CD4-positive, CD25-positive, alpha-beta regulatory T cell (primary cell): ENCODE results near the gene DNAJB8. TPM values are rescaled to one million over a fixed set of nuclear protein-coding genes. Genes with fewer than 3 reads are reported as not detected.
A peak's percentile ranks its signal among the peaks of the same experiment; 100 is the strongest.

Experiments
- ATAC-seq, 2 donors: fragments of 150-1000 bp; cut with Tn5 transposase; one replicate each; pipeline ENCODE4 v1.10.0; 2021; ENCODE audit warnings: low read depth in 2 of 2, moderate number of reproducible peaks in 2 of 2, moderate library complexity in 1 of 2
- DNase-seq, 3 donors: peaks; one replicate each; pipeline versions ENCODE4 v3.0.0 to v3.0.0-alpha.2; 2012 to 2022; ENCODE audit warnings: mixed read lengths in 1 of 3
- H3K27ac ChIP-seq: one replicate; pipeline ENCODE4 v1.7.0; 2013; ENCODE audit warnings: mild to moderate bottlenecking, low read length; ENCODE audit not compliant: insufficient read depth, poor library complexity, severe bottlenecking
- H3K27me3 ChIP-seq: one replicate; pipeline ENCODE4 v1.7.0; 2013; ENCODE audit warnings: low read length; ENCODE audit not compliant: control insufficient read depth, insufficient read depth
- H3K36me3 ChIP-seq: one replicate; pipeline ENCODE4 v1.7.0; 2013; ENCODE audit warnings: mild to moderate bottlenecking, low read length, moderate library complexity; ENCODE audit not compliant: control insufficient read depth, insufficient read depth
- H3K4me1 ChIP-seq: 2 replicates; pipeline ENCODE4 v1.7.0; 2013; ENCODE audit warnings: mild to moderate bottlenecking, low read length; ENCODE audit not compliant: insufficient read depth, control insufficient read depth, poor library complexity, severe bottlenecking
- H3K4me3 ChIP-seq: one replicate; pipeline ENCODE4 v1.7.0; 2013; ENCODE audit warnings: low read depth, mild to moderate bottlenecking, low read length, moderate library complexity
- H3K9me3 ChIP-seq, 2 experiments: 1 replicate in 1 of 2; 2 replicates in 1 of 2; pipeline ENCODE4 v1.7.0; 2013; ENCODE audit warnings: low read length in 2 of 2, mild to moderate bottlenecking in 1 of 2, moderate library complexity in 1 of 2; ENCODE audit not compliant: control insufficient read depth in 2 of 2
- H3K27ac Mint-ChIP-seq, 3 donors: one replicate each; pipeline ENCODE4 v1.8.0; 2020 to 2022; ENCODE audit warnings: mild to moderate bottlenecking in 3 of 3, mixed read lengths in 3 of 3, moderate library complexity in 2 of 3
- H3K27me3 Mint-ChIP-seq: one replicate; pipeline ENCODE4 v1.8.0; 2022; ENCODE audit warnings: mild to moderate bottlenecking, mixed read lengths
- H3K36me3 Mint-ChIP-seq: one replicate; pipeline ENCODE4 v1.8.0; 2020; ENCODE audit warnings: mixed read lengths
- H3K4me1 Mint-ChIP-seq, 4 donors: one replicate each; pipeline ENCODE4 v1.8.0; 2020 to 2022; ENCODE audit warnings: mixed read lengths in 4 of 4, mild to moderate bottlenecking in 1 of 4
- H3K4me3 Mint-ChIP-seq, 4 donors: one replicate each; pipeline ENCODE4 v1.8.0; 2020 to 2022; ENCODE audit warnings: mild to moderate bottlenecking in 4 of 4, mixed read lengths in 4 of 4, moderate library complexity in 3 of 4
- H3K9me3 Mint-ChIP-seq, 7 donors: one replicate each; pipeline ENCODE4 v1.8.0; 2020 to 2022; ENCODE audit warnings: mixed read lengths in 7 of 7, mild to moderate bottlenecking in 3 of 7, moderate library complexity in 2 of 7
- polyA plus RNA-seq, 4 donors: library from polyadenylated mRNA; unstranded; fragments of 300-500 nt; fragmentation: Illumina TruSeq; gene quantifications; one replicate each; pipeline ENCODE4 v1.2.3, GENCODE V29; 2021
- total RNA-seq: library from RNA; stranded (reverse); gene quantifications from one replicate; pipeline ENCODE4 v1.2.3, GENCODE V29; 2022

Gene DNAJB8
- total and polyA plus RNA-seq, 5 donors from 2014 or later, result not detected

DNA sequence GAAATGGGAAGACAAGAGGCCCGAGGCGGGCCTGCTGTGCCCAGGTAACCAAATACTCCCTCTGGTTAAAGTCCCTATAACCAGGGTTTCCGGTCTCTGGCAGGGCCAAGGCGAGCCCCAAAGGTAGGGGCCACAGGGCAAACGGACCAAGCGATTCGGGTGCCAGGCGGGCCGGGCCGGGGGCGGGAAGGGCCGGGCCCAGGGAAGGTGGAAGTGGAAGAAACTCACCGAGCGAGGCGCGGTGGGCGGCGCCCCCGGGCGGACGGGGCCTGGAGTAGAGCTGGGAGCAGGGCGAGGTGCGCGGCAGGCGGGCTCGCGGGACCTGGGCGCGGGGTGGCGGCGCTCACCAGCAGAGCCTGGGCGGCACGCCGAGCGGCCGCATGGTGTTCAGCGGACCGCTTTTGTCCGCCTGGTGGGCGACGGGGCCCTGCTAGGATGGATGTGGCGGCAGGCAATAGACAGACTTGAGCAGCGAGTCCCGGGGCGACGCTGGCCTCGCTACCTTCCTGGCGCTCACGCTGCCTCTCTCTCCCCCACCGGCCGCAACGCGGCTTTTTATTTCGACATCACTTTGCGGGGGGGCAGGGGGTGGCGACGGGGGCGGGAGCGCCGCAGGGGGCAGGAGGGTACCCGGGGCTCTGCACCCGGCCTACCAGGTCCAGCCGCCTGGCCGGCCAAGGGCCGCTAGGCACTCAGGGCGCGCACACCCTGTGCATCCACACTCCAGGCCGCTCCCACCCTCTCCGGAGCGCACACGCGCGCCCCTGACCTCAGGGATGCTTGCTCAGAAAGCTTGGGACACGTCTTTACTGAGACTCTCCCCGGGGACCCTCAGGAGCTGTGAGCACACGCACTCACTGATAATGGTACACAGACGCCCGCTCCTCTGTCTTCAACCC is 26.2 kb upstream of the DNAJB8 start, which contains the start of gene GATA2:
TSS of gene GATA2 (minus strand) at position 531 of the 899 bp plus-strand sequence. CDS start 6,170 bp downstream, outside the sequence.
- H3K4me3 Mint-ChIP-seq, result peak within 1 kb of the TSS; percentile 56 to 75 (median 58)
- H3K27ac Mint-ChIP-seq, result no peak within 1 kb of the TSS
- no peaks in the 10 kb centered on the region for H3K36me3 Mint-ChIP-seq
- Histone ChIP-seq H3K36me3 (no peaks in the 10 kb centered on the region), H3K27ac (no peak within 1 kb of the TSS), H3K9me3 (no peaks in the 10 kb centered on the region), H3K4me1 (peaks cover 54% of the 10 kb centered on the region), H3K27me3 (peaks cover 11% of the 10 kb centered on the region), H3K4me3 (no peak within 1 kb of the TSS)
- H3K27me3 Mint-ChIP-seq, result peaks cover 68% of the 10 kb centered on the region
- ATAC-seq (peak in 1 of 2 donors; percentile 10), DNase-seq (no peak)
- peaks cover 0 to 43% (median 4%) of the 10 kb centered on the region in 4 donors for H3K4me1 Mint-ChIP-seq
- H3K9me3 Mint-ChIP-seq, result peaks cover 0 to 5% (median 0%) of the 10 kb centered on the region in 7 donors

- peaks cover 0 to 42% (median 4%) of the 10 kb centered on the region in 4 donors for H3K4me1 Mint-ChIP-seq
Measured at GRCh38 chr3:128491941-128492670, 25.4 kb upstream of the DNAJB8 start.

GRCh38 chr3:128491691-128491940 is 24.9 kb upstream of the DNAJB8 start:
- Mint-ChIP-seq H3K27me3 (peaks cover 72% of the 10 kb centered on the region), H3K27ac (no peak overlapping the region), H3K9me3 (peaks cover 0 to 5% (median 0%) of the 10 kb centered on the region in 7 donors), H3K4me1 (peaks cover 0 to 44% (median 4%) of the 10 kb centered on the region in 4 donors), H3K36me3 (no peaks in the 10 kb centered on the region), H3K4me3 (peak overlapping the region in 3 of 4 donors; percentile 54 to 75 (median 58))
- Histone ChIP-seq H3K36me3 (no peaks in the 10 kb centered on the region), H3K4me3 (no peak overlapping the region), H3K4me1 (peaks cover 63% of the 10 kb centered on the region), H3K27ac (no peak overlapping the region), H3K27me3 (peaks cover 11% of the 10 kb centered on the region), H3K9me3 (no peaks in the 10 kb centered on the region)
- no peak for ATAC-seq
- DNase-seq, result no peak

More at GRCh38 chr3:128491941-128492670, 25.4 kb upstream of the DNAJB8 start:
- Histone ChIP-seq H3K4me3 (no peak overlapping the region), H3K36me3 (no peaks in the 10 kb centered on the region), H3K27me3 (peaks cover 11% of the 10 kb centered on the region), H3K4me1 (peaks cover 58% of the 10 kb centered on the region), H3K9me3 (no peaks in the 10 kb centered on the region), H3K27ac (no peak overlapping the region)
- DNase-seq, result no peak
- Mint-ChIP-seq H3K9me3 (peaks cover 0 to 5% (median 0%) of the 10 kb centered on the region in 7 donors), H3K4me3 (peak overlapping the region; percentile 54 to 75 (median 57)), H3K27ac (no peak overlapping the region), H3K36me3 (no peaks in the 10 kb centered on the region), H3K27me3 (peaks cover 67% of the 10 kb centered on the region)
- no peak for ATAC-seq

DNA sequence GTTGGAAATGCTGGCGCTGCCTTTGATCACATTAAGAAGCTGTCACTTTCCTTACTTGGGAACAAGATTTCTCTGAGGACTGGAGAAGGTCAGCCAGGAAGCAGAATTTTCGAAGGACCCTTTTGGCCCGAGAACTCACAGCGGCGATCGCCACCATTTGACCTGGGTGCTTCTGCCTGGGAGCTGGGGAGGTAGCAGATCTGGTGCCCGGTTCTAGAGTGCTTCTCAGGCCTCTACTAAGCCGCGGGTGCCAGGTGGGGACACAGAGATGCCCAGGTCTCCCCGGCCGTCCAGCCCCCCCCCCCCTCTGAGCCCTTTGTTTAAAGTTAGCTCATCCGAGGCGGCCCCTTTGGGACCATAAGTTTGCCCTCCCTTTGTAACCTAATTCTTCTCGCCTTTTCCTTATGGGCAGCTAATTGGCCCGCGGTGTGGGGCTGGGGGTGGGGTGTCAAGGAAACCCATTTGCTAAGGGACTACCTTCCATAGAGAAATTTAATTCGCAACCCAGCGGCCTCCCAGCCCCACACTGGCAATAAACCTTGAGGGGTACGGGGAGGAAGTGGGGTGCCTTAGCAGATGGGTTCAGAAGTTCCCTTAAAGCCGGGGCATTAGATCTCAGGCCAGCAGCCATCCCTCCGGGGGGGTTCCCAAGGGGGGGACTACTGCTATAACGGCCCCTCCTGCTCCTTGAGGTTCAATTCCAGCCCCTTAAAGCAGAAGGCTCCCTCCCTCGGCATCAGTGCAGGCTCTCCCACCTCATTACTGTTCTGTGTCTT is 24.4 kb upstream of the DNAJB8 start:
- no peak overlapping the region for H3K27ac ChIP-seq
- DNase-seq (no peak), ATAC-seq (no peak)
- Mint-ChIP-seq H3K36me3 (no peaks in the 10 kb centered on the region), H3K27me3 (peaks cover 77% of the 10 kb centered on the region), H3K27ac (no peak overlapping the region), H3K4me3 (peak overlapping the region in 3 of 4 donors; percentile 28 to 58 (median 47)), H3K9me3 (peaks cover 0 to 5% (median 0%) of the 10 kb centered on the region in 7 donors), H3K4me1 (peaks cover 0 to 49% (median 3%) of the 10 kb centered on the region in 4 donors)
- H3K4me3 ChIP-seq, result no peak overlapping the region
- H3K36me3 ChIP-seq, result no peaks in the 10 kb centered on the region
- H3K4me1 ChIP-seq, result peaks cover 67% of the 10 kb centered on the region
- no peaks in the 10 kb centered on the region for H3K9me3 ChIP-seq
- H3K27me3 ChIP-seq, result peaks cover 11% of the 10 kb centered on the region

DNA sequence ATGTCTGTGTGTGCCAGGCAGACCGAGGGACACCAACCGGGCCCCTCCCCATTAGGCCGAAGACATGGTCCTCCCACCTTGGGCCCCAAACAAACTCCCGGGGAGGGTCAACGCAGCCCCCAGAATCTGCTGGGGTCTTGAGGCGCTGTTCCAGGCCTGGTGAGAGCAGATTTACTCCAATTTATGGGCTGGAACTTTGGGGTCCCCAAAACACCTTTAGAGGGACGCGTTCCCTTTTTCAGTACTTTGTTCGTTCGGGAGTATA is 23.9 kb upstream of the DNAJB8 start:
- H3K27ac Mint-ChIP-seq, result no peak overlapping the region
- Histone ChIP-seq H3K4me1 (peaks cover 67% of the 10 kb centered on the region), H3K36me3 (no peaks in the 10 kb centered on the region), H3K9me3 (no peaks in the 10 kb centered on the region), H3K4me3 (no peak overlapping the region), H3K27me3 (peaks cover 11% of the 10 kb centered on the region), H3K27ac (no peak overlapping the region)
- peaks cover 77% of the 10 kb centered on the region for H3K27me3 Mint-ChIP-seq
- H3K4me3 Mint-ChIP-seq, result peak overlapping the region in 2 of 4 donors; percentile 28 to 36
- peaks cover 0 to 47% (median 2%) of the 10 kb centered on the region in 4 donors for H3K4me1 Mint-ChIP-seq
- DNase-seq (no peak), ATAC-seq (no peak)
- H3K36me3 Mint-ChIP-seq, result no peaks in the 10 kb centered on the region
- H3K9me3 Mint-ChIP-seq, result peaks cover 0 to 3% (median 0%) of the 10 kb centered on the region in 7 donors

DNA sequence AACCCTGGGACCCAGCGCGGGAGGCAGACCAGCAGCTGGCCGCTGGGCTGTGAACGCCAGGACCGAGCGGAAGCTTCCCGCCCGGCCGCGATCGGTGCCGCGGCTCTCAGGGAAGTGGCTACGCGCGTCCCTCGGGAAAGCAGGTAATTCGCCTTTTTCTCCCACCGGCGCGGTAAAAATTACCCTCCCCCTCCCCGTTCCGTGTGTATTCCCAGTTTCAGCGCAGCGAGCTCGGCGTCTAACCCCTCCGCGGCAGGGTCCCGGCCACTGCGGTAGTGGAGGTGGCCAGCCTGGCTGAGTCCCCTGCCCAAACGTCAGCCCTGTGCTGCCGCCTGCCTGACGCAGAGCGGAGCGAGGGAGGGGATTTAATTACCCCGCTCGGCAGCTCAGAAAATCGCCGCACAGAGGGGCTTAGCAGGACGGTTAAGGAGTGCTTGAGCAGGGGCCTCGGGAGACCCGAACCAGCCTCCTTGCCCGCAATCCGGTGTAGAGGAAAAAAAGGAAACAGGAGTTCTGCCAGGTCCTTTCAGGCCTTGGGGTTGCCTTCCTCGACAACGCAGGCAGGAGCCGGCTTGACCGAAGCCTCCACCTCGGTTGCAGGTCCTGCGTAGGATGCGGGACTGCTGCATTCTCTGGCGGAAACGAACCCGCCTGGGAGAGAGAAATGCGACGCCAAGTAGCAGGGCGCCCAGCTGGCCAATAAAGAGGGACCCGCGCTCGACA is 23.4 kb upstream of the DNAJB8 start:
- Mint-ChIP-seq H3K4me1 (peaks cover 0 to 47% (median 4%) of the 10 kb centered on the region in 4 donors), H3K27ac (no peak overlapping the region), H3K4me3 (peak overlapping the region; percentile 32 to 85 (median 75))

DNA sequence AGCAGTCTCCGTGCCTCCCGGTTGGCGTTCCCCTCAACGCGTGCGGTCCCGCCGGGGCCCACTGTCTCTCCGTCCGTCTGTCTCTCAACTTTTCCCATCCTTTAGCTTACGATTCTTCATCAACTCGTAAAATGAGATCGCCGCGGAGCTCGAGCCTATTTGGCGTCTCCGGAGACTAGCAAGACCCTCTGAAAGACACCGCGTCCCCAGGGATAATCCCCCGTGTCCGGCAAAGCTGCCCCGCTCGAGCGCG is 22.9 kb upstream of the DNAJB8 start:
- H3K27ac Mint-ChIP-seq, result no peak overlapping the region
- peak overlapping the region; percentile 32 to 85 (median 60) for H3K4me3 Mint-ChIP-seq
- Histone ChIP-seq H3K9me3 (no peaks in the 10 kb centered on the region), H3K36me3 (no peaks in the 10 kb centered on the region), H3K4me3 (no peak overlapping the region), H3K27ac (no peak overlapping the region), H3K4me1 (peaks cover 67% of the 10 kb centered on the region), H3K27me3 (peaks cover 19% of the 10 kb centered on the region)
- H3K9me3 Mint-ChIP-seq, result peaks cover 0 to 3% (median 0%) of the 10 kb centered on the region in 7 donors
- DNase-seq (no peak), ATAC-seq (no peak)
- no peaks in the 10 kb centered on the region for H3K36me3 Mint-ChIP-seq
- peaks cover 0 to 47% (median 7%) of the 10 kb centered on the region in 4 donors for H3K4me1 Mint-ChIP-seq
- H3K27me3 Mint-ChIP-seq, result peaks cover 77% of the 10 kb centered on the region

More for the DNA sequence above, 23.4 kb upstream of the DNAJB8 start:
- DNase-seq, result no peak
- no peak overlapping the region for H3K27ac ChIP-seq
- H3K27me3 ChIP-seq, result peaks cover 15% of the 10 kb centered on the region
- H3K4me1 ChIP-seq, result peaks cover 67% of the 10 kb centered on the region
- no peak overlapping the region for H3K4me3 ChIP-seq
- no peaks in the 10 kb centered on the region for H3K36me3 Mint-ChIP-seq
- H3K36me3 ChIP-seq, result no peaks in the 10 kb centered on the region
- ATAC-seq, result no peak
- H3K9me3 Mint-ChIP-seq, result peaks cover 0 to 3% (median 0%) of the 10 kb centered on the region in 7 donors
- peaks cover 77% of the 10 kb centered on the region for H3K27me3 Mint-ChIP-seq
- H3K9me3 ChIP-seq, result no peaks in the 10 kb centered on the region
